ENCODE results near the gene PHACTR3.

DNA sequence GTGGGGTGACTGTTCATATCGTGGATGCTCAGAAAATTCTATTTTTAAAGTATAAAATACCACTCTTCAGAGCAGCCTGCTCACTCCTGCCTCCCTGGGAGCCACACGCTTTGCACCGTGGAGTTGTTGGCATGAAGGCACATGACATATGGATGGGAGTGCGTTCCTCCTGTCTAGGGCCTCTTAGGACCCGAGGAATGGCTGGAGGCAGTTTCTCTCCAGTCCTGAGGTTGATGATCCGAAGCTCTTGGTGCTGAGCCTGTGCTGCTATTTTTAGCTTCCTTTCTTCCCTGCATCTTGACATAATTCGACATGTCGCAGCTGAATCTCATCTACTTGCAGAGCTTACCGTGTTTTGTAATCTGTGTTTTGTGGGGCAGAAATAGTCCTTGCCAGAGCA, 73.9 kb downstream of the PHACTR3 start:
- TF ChIP-seq, protein P1, sequence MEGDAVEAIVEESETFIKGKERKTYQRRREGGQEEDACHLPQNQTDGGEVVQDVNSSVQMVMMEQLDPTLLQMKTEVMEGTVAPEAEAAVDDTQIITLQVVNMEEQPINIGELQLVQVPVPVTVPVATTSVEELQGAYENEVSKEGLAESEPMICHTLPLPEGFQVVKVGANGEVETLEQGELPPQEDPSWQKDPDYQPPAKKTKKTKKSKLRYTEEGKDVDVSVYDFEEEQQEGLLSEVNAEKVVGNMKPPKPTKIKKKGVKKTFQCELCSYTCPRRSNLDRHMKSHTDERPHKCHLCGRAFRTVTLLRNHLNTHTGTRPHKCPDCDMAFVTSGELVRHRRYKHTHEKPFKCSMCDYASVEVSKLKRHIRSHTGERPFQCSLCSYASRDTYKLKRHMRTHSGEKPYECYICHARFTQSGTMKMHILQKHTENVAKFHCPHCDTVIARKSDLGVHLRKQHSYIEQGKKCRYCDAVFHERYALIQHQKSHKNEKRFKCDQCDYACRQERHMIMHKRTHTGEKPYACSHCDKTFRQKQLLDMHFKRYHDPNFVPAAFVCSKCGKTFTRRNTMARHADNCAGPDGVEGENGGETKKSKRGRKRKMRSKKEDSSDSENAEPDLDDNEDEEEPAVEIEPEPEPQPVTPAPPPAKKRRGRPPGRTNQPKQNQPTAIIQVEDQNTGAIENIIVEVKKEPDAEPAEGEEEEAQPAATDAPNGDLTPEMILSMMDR (IDR thresholded peaks at IDR 0.05; ENCODE audit: extremely low read depth in 1 of 2, insufficient read depth in 1 of 2, low read depth in 1 of 2, low read length in 2 of 2) = no peak
- TF ChIP-seq EZH2 (IDR thresholded peaks at IDR 0.05; ENCODE audit: borderline replicate concordance, low read depth, low read length, severe bottlenecking) (no peak), POLR2AphosphoS5 (IDR thresholded peaks at IDR 0.05; ENCODE audit: insufficient read depth, low read depth, low read length) (no peak), POLR2A (IDR thresholded peaks at IDR 0.05; ENCODE audit: low read depth, low read length) (no peak), JUN (IDR thresholded peaks at IDR 0.05; ENCODE audit: borderline replicate concordance, insufficient read depth, insufficient read length, low read depth) (no peak), FOS (IDR thresholded peaks at IDR 0.05; ENCODE audit: borderline replicate concordance, insufficient read depth, low read length) (no peak)
- TF ChIP-seq, protein P2, sequence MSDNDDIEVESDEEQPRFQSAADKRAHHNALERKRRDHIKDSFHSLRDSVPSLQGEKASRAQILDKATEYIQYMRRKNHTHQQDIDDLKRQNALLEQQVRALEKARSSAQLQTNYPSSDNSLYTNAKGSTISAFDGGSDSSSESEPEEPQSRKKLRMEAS (IDR thresholded peaks at IDR 0.05; ENCODE audit: insufficient read depth, insufficient read length) = no peak
